Mucosa of stomach (tissue), 1 donor: ENCODE results near the gene PRRT1.
"Not testable (repeated sequence)": the region's sequence is repeated elsewhere in the genome, so short reads cannot be mapped to it uniquely, and the experiment has no call there.

Experiments
- H3K27me3 ChIP-seq: one replicate; pipeline ENCODE4 v1.7.0; 2013; ENCODE audit warnings: mild to moderate bottlenecking, low read length; ENCODE audit not compliant: control insufficient read depth, insufficient read depth
- H3K36me3 ChIP-seq: one replicate; pipeline ENCODE4 v1.7.0; 2013; ENCODE audit warnings: low read length; ENCODE audit not compliant: control insufficient read depth, insufficient read depth
- H3K4me1 ChIP-seq: one replicate; pipeline ENCODE4 v1.7.0; 2013; ENCODE audit warnings: mild to moderate bottlenecking, low read length; ENCODE audit not compliant: control insufficient read depth, insufficient read depth
- H3K4me3 ChIP-seq: one replicate; pipeline ENCODE4 v1.7.0; 2013; ENCODE audit warnings: low read length
- H3K9ac ChIP-seq: one replicate; pipeline ENCODE4 v1.7.0; 2013; ENCODE audit warnings: mild to moderate bottlenecking, low read length, moderate library complexity
- H3K9me3 ChIP-seq: one replicate; pipeline ENCODE4 v1.7.0; 2013; ENCODE audit warnings: mild to moderate bottlenecking, low read length, moderate library complexity; ENCODE audit not compliant: control insufficient read depth
- donor health status: Pancreatic carcinoma.

PRRT1 gene

GRCh38 chr6:32185681-32186131 lies 34.0 kb upstream of the PRRT1 start:
- not testable (repeated sequence) for H3K9ac ChIP-seq, H3K27me3 ChIP-seq, H3K4me3 ChIP-seq, H3K36me3 ChIP-seq, H3K9me3 ChIP-seq
- H3K4me1 ChIP-seq, result peaks cover 39% of the 10 kb centered on the region

DNA sequence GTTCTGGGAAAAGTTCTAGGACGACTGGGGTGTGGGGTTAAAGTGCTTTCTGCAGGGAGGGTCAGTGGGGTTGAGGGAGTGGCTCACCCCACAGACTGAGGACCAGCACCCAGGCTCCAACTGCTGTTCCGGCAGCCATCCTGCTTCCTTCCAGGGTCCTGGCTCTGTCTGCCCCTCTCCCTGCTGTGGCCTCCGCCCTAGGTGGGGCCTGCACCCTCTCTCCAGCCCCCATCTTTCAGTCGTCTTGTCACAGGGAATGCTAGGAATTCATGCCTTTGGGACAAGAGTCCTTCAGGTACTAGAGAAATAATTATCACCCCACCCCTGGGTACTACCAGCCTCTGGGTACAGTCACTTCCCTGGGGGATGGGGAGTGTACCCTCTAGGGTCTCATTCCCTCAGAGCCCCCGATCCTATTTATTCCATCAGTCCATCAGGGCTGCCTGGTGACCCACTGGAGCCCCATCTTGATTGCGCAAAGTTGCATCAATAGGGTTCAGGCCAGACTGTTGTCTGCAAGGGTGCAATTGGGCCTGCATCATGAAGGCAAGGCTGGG lies 32.4 kb upstream of the PRRT1 start, which contains the start of gene AGER:
Gene AGER, minus strand, starts transcription at position 170 of the 557 bp plus-strand sequence. Its CDS starts 31 bp downstream, at position 139.
- H3K9ac ChIP-seq, result no peak within 1 kb of the TSS
- no peak within 1 kb of the TSS for H3K4me3 ChIP-seq
- no peaks in the 10 kb centered on the region for H3K27me3 ChIP-seq
- peaks cover 44% of the 10 kb centered on the region for H3K4me1 ChIP-seq
- no peaks in the 10 kb centered on the region for H3K36me3 ChIP-seq
- no peaks in the 10 kb centered on the region for H3K9me3 ChIP-seq

DNA sequence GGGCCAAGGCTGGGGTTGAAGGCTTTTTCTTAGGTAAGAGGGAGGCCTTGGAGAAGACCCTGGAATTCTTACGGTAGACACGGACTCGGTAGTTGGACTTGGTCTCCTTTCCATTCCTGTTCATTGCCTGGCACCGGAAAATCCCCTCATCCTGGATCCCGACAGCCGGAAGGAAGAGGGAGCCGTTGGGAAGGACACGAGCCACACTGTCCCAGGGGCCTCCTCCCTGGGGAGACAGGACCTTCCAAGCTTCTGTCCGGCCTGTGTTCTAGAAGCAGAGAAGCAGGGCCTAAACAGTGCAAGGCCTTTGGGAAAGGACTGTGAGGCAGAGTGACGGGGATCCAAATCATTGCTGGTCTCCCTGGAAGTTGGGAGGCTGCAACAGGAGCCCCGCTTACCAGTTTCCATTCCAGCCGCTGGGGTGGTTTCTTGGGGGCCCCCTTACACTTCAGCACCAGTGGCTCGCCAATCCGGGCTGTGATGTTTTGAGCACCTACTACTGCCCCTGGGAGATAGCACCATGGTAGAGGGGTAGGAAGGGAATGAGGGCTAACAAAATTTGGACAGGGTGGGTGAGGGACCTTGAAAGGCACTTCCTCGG lies 31.8 kb upstream of the PRRT1 start:
- Histone ChIP-seq H3K4me3 (no peak overlapping the region), H3K9ac (no peak overlapping the region), H3K27me3 (no peaks in the 10 kb centered on the region), H3K36me3 (no peaks in the 10 kb centered on the region), H3K4me1 (peaks cover 43% of the 10 kb centered on the region), H3K9me3 (no peaks in the 10 kb centered on the region)

DNA sequence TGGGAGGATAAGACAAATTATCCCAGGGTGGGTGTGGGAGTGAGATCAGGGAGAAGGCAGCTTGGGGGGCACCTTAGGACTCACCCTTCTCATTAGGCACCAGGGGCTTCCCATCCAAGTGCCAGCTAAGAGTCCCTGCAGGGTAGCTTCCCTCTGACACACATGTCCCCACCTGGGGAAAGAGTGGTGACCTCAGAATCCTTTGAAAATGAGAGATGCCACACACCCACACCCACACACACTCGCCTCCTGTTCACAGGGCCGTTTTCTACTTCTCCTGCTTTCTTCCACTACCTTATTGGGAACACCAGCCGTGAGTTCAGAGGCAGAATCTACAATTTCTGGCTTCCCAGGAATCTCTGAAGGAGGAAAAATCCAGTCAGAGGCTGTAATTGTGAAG lies 31.3 kb upstream of the PRRT1 start:
- Histone ChIP-seq H3K27me3 (no peaks in the 10 kb centered on the region), H3K9ac (no peak overlapping the region), H3K36me3 (no peaks in the 10 kb centered on the region), H3K4me3 (no peak overlapping the region), H3K9me3 (no peaks in the 10 kb centered on the region), H3K4me1 (peaks cover 40% of the 10 kb centered on the region)

DNA sequence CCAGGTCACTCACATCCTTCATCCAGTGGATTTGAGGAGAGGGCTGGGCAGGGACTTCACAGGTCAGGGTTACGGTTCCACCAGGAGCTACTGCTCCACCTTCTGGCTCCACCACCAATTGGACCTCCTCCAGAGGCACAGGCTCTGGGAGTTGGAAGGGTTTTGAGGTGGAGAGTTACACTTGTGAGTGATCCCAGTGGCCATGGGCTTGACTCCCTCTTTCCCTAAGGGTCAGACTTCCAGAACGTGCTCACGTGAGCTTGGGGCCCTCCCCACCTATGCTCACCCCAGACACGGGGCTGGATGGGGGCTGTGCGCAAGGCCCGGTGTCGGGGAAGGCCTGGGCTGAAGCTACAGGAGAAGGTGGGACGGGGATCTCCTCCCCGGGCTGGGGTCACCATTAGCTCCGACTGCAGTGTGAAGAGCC lies 30.8 kb upstream of the PRRT1 start:
- Histone ChIP-seq H3K4me3 (no peak overlapping the region), H3K36me3 (no peaks in the 10 kb centered on the region)

GRCh38 chr6:32181915-32182529 lies 30.3 kb upstream of the PRRT1 start:
- Histone ChIP-seq H3K9ac (no peak overlapping the region), H3K27me3 (no peaks in the 10 kb centered on the region), H3K4me3 (no peak overlapping the region), H3K4me1 (peaks cover 36% of the 10 kb centered on the region), H3K9me3 (no peaks in the 10 kb centered on the region), H3K36me3 (no peaks in the 10 kb centered on the region)

More for the DNA sequence above, 30.8 kb upstream of the PRRT1 start:
- no peak overlapping the region for H3K9ac ChIP-seq
- no peaks in the 10 kb centered on the region for H3K27me3 ChIP-seq
- H3K4me1 ChIP-seq, result peaks cover 35% of the 10 kb centered on the region
- no peaks in the 10 kb centered on the region for H3K9me3 ChIP-seq

DNA sequence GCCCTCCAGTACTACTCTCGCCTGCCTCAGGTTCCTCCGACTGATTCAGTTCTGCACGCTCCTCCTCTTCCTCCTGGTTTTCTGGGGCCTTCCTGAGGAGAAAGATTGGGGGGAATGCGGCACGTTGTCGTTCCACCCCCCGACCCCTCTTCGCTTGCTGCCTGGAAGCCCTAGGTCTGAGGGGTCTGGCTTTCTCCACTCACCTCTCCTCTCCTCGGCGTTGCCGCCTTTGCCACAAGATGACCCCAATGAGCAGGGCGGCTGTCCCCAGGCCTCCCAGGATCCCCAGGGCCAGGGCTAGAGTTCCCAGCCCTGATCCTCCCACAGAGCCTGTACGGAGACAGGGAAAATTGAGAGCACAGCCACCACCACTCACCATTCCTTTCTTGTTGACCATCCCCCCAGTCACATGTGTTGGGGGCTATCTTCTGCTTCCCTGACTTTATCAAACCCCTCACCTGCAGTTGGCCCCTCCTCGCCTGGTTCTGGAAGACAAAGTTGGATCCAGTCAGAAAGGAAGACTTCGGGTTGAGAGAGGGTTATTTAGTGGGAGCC lies 29.5 kb upstream of the PRRT1 start:
- Histone ChIP-seq H3K27me3 (no peaks in the 10 kb centered on the region), H3K4me1 (peaks cover 44% of the 10 kb centered on the region), H3K4me3 (no peak overlapping the region), H3K9ac (no peak overlapping the region), H3K9me3 (no peaks in the 10 kb centered on the region), H3K36me3 (no peaks in the 10 kb centered on the region)

DNA sequence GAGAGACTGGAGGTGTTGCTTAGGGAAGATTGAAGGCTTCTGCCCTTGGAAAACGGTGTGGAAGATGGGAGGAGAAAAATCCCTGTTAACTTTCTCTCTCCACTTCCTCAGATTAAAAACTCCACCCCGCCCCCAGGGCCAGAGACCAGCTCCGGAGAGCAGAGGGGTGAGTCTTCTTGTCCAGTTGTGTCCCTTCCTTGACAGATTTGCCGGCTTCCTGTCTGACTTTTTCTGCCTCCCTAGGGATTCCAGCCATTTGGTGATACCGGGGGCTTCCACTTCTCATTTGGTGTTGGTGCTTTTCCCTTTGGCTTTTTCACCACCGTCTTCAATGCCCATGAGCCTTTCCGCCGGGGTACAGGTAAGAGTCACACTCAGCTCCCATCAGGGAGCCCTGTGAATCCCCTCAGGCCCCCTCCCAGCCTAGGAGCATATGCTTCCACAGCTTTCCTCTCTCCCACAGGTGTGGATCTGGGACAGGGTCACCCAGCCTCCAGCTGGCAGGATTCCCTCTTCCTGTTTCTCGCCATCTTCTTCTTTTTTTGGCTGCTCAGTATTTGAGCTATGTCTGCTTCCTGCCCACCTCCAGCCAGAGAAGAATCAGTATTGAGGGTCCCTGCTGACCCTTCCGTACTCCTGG lies 28.1 kb upstream of the PRRT1 start:
- no peak overlapping the region for H3K4me3 ChIP-seq
- H3K9me3 ChIP-seq, result no peaks in the 10 kb centered on the region

GRCh38 chr6:32178547-32179440 lies 27.1 kb upstream of the PRRT1 start:
- Histone ChIP-seq H3K27me3 (no peaks in the 10 kb centered on the region), H3K36me3 (no peaks in the 10 kb centered on the region), H3K4me3 (peak overlapping the region; percentile 58), H3K4me1 (peaks cover 51% of the 10 kb centered on the region), H3K9ac (peak overlapping the region; percentile 67), H3K9me3 (no peaks in the 10 kb centered on the region)

More for the DNA sequence above, 28.1 kb upstream of the PRRT1 start:
- H3K36me3 ChIP-seq, result no peaks in the 10 kb centered on the region
- H3K9ac ChIP-seq, result peak overlapping the region; percentile 67
- no peaks in the 10 kb centered on the region for H3K27me3 ChIP-seq
- peaks cover 47% of the 10 kb centered on the region for H3K4me1 ChIP-seq

- H3K4me1 ChIP-seq, result peaks cover 51% of the 10 kb centered on the region
- peak within 1 kb of the TSS; percentile 58 for H3K4me3 ChIP-seq
- peak within 1 kb of the TSS; percentile 83 for H3K9ac ChIP-seq
- H3K36me3 ChIP-seq, result no peaks in the 10 kb centered on the region
- no peaks in the 10 kb centered on the region for H3K27me3 ChIP-seq
- H3K9me3 ChIP-seq, result no peaks in the 10 kb centered on the region
Observed at GRCh38 chr6:32177788-32178546, 26.2 kb upstream of the PRRT1 start, which contains the start of gene RNF5. RNF5 (plus strand) TSS chr6:32178405; CDS start chr6:32178512, 107 bp downstream.
